ENCODE data around the gene NUDT19. TPM values are rescaled to one million over a fixed set of nuclear protein-coding genes. Genes with fewer than 3 reads are reported as not detected.
"Not testable (repeated sequence)": the region's sequence is repeated elsewhere in the genome, so short reads cannot be mapped to it uniquely, and the experiment has no call there.

Gene NUDT19
- total RNA-seq, 1 donor from 2014 or later = 5.3 TPM

DNA sequence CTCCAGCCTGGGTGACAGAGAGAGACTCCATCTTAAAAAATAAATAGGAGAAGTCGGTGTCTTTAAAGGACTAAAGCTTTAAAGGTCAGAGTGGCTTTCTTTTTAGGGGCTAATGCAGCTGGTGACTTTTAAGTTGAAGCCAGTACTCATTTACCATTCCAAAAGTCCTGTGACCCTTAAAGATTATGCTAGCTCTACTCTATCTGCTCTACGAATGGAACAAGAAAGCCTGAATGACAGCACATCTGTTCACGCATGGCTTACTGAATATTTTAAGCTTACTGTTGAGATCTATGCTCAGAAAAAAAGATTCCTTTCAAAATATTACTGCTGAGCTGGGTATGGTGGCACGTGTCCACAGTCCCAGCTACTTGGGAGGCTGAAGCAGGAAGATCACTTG is 44.3 kb downstream of the NUDT19 start:
- H3K9me3 Mint-ChIP-seq (ENCODE audit: unreplicated experiment) = no peaks in the 10 kb centered on the region
- H3K36me3 Mint-ChIP-seq (ENCODE audit: low read depth, unreplicated experiment) = no peaks in the 10 kb centered on the region
- no peak for TF ChIP-seq CTCF (IDR thresholded peaks at IDR 0.05; ENCODE audit: unreplicated experiment)
- no peak for DNase-seq (ENCODE audit: low spot score)
- peaks cover 1% of the 10 kb centered on the region for H3K27me3 Mint-ChIP-seq (ENCODE audit: unreplicated experiment)
- H3K27ac Mint-ChIP-seq (ENCODE audit: unreplicated experiment) = no peak overlapping the region
- H3K4me3 Mint-ChIP-seq (ENCODE audit: unreplicated experiment) = no peak overlapping the region
- no peaks in the 10 kb centered on the region for H3K4me1 Mint-ChIP-seq (ENCODE audit: unreplicated experiment)

DNA sequence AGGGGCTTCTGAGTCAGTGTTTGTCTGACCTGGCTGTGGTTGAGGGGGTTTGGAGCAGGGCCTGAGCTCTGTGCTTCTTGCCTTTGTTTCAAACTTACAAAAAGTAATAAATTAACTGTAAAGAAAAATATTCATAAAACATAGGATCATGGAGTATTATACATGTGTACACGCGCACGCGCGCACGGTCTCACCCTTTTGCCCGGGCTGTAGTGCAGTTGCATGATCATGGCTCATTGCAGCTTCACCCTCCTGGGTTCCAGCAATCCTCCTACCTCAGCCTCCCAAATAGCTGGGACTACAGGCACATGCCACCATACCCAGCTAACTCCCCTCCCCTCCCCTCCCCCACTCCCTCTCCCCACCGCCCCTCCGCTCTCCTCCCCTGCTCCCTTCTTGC is 51.4 kb downstream of the NUDT19 start:
- Mint-ChIP-seq H3K36me3 (ENCODE audit: low read depth, unreplicated experiment) (no peaks in the 10 kb centered on the region), H3K4me3 (ENCODE audit: unreplicated experiment) (no peak overlapping the region), H3K9me3 (ENCODE audit: unreplicated experiment) (no peaks in the 10 kb centered on the region), H3K27me3 (ENCODE audit: unreplicated experiment) (peaks cover 2% of the 10 kb centered on the region), H3K4me1 (ENCODE audit: unreplicated experiment) (no peaks in the 10 kb centered on the region), H3K27ac (ENCODE audit: unreplicated experiment) (no peak overlapping the region)
- TF ChIP-seq CTCF (IDR thresholded peaks at IDR 0.05; ENCODE audit: unreplicated experiment) = no peak
- DNase-seq (ENCODE audit: low spot score) = no peak

DNA sequence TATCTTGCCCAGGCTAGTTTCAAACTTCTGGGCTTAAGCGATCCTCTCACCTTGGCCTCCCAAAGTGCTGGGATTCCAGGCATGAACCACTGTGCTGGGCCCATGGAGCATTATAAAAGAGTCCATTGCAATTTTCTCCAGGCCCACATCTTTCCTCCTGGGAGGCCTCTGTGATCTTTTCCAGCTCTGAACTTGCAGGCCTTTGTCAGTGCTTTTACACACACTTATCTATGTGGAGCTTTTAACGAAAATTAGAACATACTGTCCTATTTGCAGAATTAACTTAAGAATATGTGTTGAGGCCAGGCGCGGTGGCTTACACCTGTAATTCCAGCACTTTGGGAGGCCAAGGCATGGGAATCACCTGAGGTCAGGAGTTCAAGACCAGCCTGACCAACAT is 51.8 kb downstream of the NUDT19 start:
- H3K27me3 Mint-ChIP-seq (ENCODE audit: unreplicated experiment) = peaks cover 4% of the 10 kb centered on the region
- no peaks in the 10 kb centered on the region for H3K4me1 Mint-ChIP-seq (ENCODE audit: unreplicated experiment)
- no peak overlapping the region for H3K4me3 Mint-ChIP-seq (ENCODE audit: unreplicated experiment)
- H3K36me3 Mint-ChIP-seq (ENCODE audit: low read depth, unreplicated experiment) = no peaks in the 10 kb centered on the region
- no peak overlapping the region for H3K27ac Mint-ChIP-seq (ENCODE audit: unreplicated experiment)
- no peak for DNase-seq (ENCODE audit: low spot score)
- no peaks in the 10 kb centered on the region for H3K9me3 Mint-ChIP-seq (ENCODE audit: unreplicated experiment)
- TF ChIP-seq CTCF (IDR thresholded peaks at IDR 0.05; ENCODE audit: unreplicated experiment) = no peak

- DNase-seq (ENCODE audit: low spot score) = no peak
- Mint-ChIP-seq H3K36me3 (ENCODE audit: low read depth, unreplicated experiment) (no peaks in the 10 kb centered on the region), H3K9me3 (ENCODE audit: unreplicated experiment) (no peaks in the 10 kb centered on the region), H3K4me1 (ENCODE audit: unreplicated experiment) (no peaks in the 10 kb centered on the region), H3K4me3 (ENCODE audit: unreplicated experiment) (no peak overlapping the region), H3K27ac (ENCODE audit: unreplicated experiment) (no peak overlapping the region), H3K27me3 (ENCODE audit: unreplicated experiment) (peaks cover 4% of the 10 kb centered on the region)
- no peak for TF ChIP-seq CTCF (IDR thresholded peaks at IDR 0.05; ENCODE audit: unreplicated experiment)
Measured at GRCh38 chr19:32744555-32745325, 53.1 kb downstream of the NUDT19 start.

DNA sequence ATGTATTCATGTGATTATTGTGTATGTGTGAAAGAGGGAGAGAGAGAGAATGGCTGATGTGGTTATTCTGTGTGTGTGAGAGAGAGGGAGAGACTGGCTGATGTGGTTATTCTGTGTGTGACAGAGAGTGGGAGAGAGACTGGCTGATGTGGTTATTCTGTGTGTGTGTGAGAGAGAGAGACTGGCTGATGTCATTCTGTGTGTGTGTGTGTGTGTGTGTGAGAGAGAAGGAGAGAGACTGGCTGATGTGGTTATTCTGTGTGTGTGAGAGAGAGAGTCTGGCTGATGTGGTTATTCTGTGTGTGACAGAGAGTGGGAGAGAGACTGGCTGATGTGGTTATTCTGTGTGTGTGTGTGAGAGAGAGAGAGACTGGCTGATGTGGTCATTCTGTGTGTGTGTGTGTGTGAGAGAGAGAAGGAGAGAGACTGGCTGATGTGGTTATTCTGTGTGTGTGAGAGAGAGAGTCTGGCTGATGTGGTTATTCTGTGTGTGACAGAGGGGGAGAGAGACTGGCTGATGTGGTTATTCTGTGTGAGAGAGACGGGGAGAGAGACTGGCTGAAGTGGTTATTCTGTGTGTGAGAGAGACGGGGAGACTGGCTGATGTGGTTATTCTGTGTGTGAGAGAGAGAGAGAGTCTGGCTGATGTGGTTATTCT is 54.1 kb downstream of the NUDT19 start:
- not testable (repeated sequence) for H3K27ac Mint-ChIP-seq (ENCODE audit: unreplicated experiment); H3K4me3 Mint-ChIP-seq (ENCODE audit: unreplicated experiment); DNase-seq (ENCODE audit: low spot score); H3K27me3 Mint-ChIP-seq (ENCODE audit: unreplicated experiment); H3K4me1 Mint-ChIP-seq (ENCODE audit: unreplicated experiment); H3K36me3 Mint-ChIP-seq (ENCODE audit: low read depth, unreplicated experiment); H3K9me3 Mint-ChIP-seq (ENCODE audit: unreplicated experiment)

- DNase-seq (ENCODE audit: low spot score); H3K36me3 Mint-ChIP-seq (ENCODE audit: low read depth, unreplicated experiment); H3K9me3 Mint-ChIP-seq (ENCODE audit: unreplicated experiment); H3K4me3 Mint-ChIP-seq (ENCODE audit: unreplicated experiment); H3K27me3 Mint-ChIP-seq (ENCODE audit: unreplicated experiment); H3K4me1 Mint-ChIP-seq (ENCODE audit: unreplicated experiment); H3K27ac Mint-ChIP-seq (ENCODE audit: unreplicated experiment): not testable (repeated sequence)
Measured at GRCh38 chr19:32746631-32747196, 55.1 kb downstream of the NUDT19 start.
